Left lobe of liver (tissue), 2 donors: ENCODE results near the gene SLC2A2. TPM values are rescaled to one million over a fixed set of nuclear protein-coding genes. Genes with fewer than 3 reads are reported as not detected.
A peak's percentile ranks its signal among the peaks of the same experiment; 100 is the strongest.

ENCODE experiments used
- ATAC-seq: fragments of 200-7000 bp; cut with Tn5 transposase; one replicate; pipeline ENCODE4 v1.9.1; 2020; ENCODE audit warnings: mild to moderate bottlenecking, moderate library complexity
- DNase-seq: peaks from one replicate; pipeline ENCODE4 v3.0.0-alpha.2; 2020; ENCODE audit warnings: low spot score
- total RNA-seq: library from RNA; stranded (reverse); gene quantifications from one replicate; pipeline ENCODE4 v1.2.1, GENCODE V29; 2021
- donor health status: DM: no; HTN: no; CAD: no; lungs with moderate emphysema.
- donor health status: DM: no; HTN: yes; CAD: no.

Gene SLC2A2
- 351 TPM for total RNA-seq

GRCh38 chr3:171026597-171027293, at the start of gene SLC2A2:
SLC2A2 (minus strand) TSS chr3:171026720; CDS start chr3:171026670, 50 bp downstream.
- DNase-seq (peak; percentile 90), ATAC-seq (peak; percentile 83)

DNA sequence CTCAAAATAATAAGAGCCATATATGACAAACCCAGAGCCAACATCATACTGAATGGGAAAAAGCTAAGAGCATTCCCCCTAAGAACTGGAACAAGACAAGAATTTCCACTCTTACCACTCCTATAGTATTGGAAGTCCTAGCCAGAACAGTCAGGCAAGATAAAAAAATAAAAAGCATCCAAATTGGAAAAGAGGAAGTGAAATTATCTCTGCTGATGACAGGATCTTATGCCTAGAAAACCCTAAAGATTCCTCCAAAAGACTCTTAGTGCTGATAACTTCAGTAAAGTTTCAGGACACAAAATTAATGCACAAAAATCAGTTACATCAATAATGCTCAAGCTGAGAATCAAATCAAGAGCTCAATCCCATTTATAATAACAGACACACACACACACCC, 45.9 kb upstream of the SLC2A2 start:
- no peak for ATAC-seq

DNA sequence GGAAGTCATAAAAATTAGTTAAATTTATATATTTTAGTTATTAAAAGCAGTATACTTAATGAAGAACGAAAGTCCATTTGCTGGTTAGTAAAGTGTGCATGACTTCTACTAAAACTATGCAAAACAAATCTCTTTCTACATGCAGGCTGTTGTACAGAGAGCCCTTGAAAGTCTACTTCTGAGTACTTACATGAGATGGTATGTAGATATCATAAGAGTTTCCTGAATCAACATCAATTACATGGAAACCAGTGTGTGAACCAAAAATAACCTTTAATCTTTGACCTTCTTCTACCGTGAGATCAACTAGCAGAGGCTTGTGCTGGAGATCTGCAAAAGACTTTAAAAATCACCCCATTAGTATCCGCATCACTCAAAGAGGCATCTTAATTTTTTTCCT, 42.1 kb upstream of the SLC2A2 start:
- ATAC-seq, result no peak
- DNase-seq, result no peak

More for the DNA sequence above, 45.9 kb upstream of the SLC2A2 start:
- no peak for DNase-seq

- ATAC-seq (no peak), DNase-seq (no peak)
Observed at GRCh38 chr3:171066206-171066605, 39.7 kb upstream of the SLC2A2 start.

DNA sequence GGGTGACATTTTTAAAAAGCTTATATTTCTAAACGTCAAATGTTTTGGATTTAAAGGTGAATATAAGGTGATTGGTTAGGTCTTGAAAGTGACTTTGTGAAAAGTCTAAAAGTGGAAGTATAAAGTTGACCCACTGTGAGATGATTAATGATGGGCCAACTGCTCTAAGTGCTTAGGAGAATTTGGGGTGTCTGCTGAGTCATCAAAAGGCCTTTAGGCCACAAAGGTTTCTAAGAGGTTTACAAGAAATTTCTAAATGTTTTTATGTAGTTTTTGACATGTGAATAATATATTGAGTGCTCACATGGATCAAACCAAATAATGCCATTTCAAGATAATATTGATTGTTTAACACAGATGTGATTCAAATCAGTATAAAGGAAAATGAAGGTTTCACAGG, 39.2 kb upstream of the SLC2A2 start:
- DNase-seq (no peak), ATAC-seq (no peak)

DNA sequence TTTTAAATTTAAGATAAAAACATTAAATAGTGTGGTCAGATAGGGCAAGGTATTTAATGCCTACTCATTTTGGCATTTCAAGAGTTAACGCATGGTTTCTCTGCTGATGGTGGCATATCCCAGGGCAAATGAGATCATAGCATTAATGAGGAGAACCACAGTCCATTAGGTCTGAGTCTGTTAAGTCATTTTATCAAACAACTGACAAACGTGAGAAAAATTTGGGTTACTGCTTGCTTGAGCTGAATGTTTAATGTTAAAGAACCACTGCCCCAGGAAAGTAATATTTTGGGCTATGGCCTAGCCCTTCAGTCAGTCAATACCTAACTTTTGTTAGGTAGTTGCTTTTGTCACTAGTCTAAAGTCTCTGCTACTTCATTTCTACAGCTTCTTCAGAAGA, 37.9 kb upstream of the SLC2A2 start:
- no peak for ATAC-seq
- DNase-seq, result no peak

- DNase-seq (no peak), ATAC-seq (no peak)
Observed at GRCh38 chr3:171061749-171062148, 35.2 kb upstream of the SLC2A2 start.

GRCh38 chr3:171059978-171060377, 33.5 kb upstream of the SLC2A2 start:
- peak; percentile 23 for ATAC-seq
- DNase-seq, result no peak

- DNase-seq, result no peak
- peak; percentile 65 for ATAC-seq
Observed at GRCh38 chr3:171058873-171059603, 32.5 kb upstream of the SLC2A2 start.

GRCh38 chr3:171058058-171058457, 31.5 kb upstream of the SLC2A2 start:
- DNase-seq (no peak), ATAC-seq (no peak)

DNA sequence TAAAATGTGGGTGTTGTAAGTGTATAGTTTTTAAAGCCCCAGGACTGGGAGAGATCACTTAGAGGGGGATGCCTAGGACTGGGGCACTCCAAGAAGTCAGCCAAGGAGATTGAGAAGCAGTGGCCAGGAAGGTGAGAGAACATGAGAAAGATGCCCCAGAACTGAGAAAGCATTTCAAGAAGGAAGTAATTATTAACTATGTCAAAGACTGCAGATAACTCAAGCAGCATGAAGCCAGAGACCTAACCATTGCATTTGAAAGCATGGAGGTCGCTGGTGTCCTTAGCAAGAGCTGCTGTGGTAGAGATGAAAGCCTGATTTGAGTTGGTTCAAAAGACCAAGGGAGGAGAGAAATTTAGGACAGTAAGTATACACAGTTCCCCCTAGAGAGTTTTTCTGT, 30.6 kb upstream of the SLC2A2 start:
- DNase-seq (no peak), ATAC-seq (no peak)

DNA sequence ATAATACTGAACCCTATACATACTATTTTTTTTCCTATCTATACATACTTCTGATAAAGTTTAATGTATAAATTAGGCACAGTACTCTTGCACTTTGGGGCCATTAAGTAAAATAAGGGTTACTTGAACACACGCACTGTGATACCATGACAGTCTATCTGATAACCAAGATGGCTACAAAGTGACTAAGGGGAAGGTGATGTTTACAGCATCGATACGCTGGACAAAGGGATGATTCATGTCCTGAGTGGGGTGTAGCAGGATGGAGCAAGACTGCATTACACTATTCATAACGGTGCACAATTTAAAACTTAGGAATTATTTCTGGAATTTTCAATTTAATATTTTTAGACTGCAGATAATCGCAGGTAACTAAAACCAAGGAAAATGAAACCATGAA, 30.0 kb upstream of the SLC2A2 start:
- ATAC-seq (no peak), DNase-seq (no peak)

GRCh38 chr3:171055336-171056178, 29.0 kb upstream of the SLC2A2 start:
- ATAC-seq (no peak), DNase-seq (no peak)

GRCh38 chr3:171054921-171055320, 28.4 kb upstream of the SLC2A2 start:
- DNase-seq (no peak), ATAC-seq (no peak)

GRCh38 chr3:171054231-171054630, 27.7 kb upstream of the SLC2A2 start:
- no peak for DNase-seq
- no peak for ATAC-seq

DNA sequence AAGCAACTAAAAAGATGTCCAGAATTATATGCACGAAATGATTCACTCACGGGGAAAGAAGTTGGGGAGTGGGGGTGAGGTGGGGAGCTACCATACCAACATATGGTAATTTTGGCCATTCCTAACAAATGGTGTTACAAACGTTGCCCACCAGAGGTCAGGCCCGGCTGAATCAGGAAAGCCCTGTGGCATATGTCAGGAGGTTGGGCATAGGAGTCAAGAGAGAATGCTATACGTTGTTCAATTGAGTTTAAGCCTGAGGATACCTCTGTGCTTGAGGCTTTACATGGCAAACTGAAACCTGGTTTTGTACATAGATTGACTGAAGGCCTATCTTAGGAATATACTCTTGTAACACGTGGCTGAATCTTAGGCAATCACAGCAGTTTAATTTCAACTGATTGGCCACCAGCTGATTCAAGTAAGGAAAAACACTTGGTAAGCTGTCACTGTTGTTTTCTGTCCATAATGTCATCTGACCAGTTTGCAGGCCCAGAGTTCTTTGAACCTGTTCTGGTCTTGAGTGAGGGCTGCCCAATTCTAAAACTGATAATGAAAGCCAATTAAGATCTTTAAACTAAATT, 23.4 kb upstream of the SLC2A2 start:
- peak; percentile 76 for ATAC-seq
- DNase-seq, result peak; percentile 63

GRCh38 chr3:171046760-171047159, 20.2 kb upstream of the SLC2A2 start:
- ATAC-seq, result no peak

DNA sequence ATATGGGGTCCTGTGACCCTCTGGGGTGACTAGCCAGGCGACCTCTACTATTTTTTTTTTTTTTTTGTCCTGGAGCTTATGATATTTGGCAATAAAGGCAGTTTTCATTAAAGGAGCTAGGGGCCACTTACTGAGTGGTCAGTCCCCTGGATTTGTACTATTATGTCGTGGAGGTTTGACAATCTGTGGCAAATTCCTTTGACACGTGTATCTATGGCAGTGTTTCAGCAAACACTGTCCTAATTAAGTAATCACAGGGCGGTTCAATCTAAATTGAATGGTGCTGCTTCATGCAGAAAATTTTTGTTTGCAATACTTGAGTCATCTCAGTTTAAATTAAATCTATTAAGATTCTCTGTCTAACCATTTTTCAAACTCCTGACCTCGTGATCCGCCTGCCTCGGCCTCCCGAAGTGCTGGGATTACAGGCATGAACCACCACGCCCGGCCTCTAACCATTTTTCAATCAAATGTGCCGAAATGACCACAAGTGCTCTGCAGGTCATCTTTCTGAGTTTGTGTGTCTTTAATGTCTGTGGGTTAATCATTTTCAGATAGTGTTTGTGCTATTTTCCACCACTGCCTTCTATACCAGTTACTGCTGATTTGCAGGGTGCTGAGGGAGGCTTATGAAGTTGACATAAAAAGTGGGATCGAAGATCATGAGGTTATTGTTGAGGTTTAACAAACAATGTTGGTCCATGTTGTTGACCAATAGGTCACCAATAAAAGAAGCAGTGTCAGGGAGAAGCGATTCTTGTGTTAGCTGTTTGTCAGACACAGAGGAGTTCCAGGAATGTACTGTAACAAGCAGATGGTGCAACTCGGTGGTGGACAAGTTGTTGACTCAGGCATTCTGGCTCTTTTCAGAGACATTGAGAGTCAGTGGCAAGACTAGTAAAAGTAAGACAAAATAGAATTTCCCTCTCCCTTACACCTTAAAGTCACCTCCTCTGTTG, 18.6 kb upstream of the SLC2A2 start:
- DNase-seq (peak; percentile 80), ATAC-seq (peak; percentile 74)

More at GRCh38 chr3:171046760-171047159, 20.2 kb upstream of the SLC2A2 start:
- DNase-seq, result no peak

DNA sequence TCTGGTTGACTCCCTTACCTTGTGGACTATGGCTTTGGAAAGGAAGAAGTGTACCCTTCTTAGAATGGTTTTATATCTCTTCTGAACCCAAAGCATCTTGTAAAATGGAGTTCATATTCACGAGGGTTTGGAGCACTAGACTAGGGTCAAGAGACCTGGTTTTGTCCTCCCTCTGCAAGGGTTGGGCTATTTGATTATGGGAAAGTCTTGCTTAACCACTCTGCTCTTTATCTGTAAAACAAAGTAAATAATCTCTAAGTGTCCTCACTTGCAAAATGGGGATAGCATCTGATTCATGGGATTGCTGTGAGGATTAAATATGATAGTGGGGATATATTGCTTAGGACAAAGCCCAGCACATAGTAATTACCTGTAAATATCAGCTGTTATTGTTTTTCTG, 17.9 kb upstream of the SLC2A2 start:
- ATAC-seq, result peak; percentile 58
- no peak for DNase-seq

- DNase-seq (no peak), ATAC-seq (no peak)
Observed at GRCh38 chr3:171039674-171040073, 13.2 kb upstream of the SLC2A2 start.
